GM10266 (cell line): ENCODE measurements around the gene ADIPOR1.

ENCODE experiments used
- DNase-seq: peaks from one replicate; pipeline ENCODE4 v3.0.0; 2012; ENCODE audit errors: extremely low spot score
- CTCF ChIP-seq: IDR thresholded peaks from 2 replicates; pipeline ENCODE4 v1.5.1; 2012; ENCODE audit warnings: mild to moderate bottlenecking, low read depth; ENCODE audit not compliant: control insufficient read depth, insufficient read depth; ENCODE audit errors: missing control alignments

ADIPOR1 gene

GRCh38 chr1:202982715-202983430 lies 24.8 kb upstream of the ADIPOR1 start:
- no peak for TF ChIP-seq CTCF
- no peak for DNase-seq

DNA sequence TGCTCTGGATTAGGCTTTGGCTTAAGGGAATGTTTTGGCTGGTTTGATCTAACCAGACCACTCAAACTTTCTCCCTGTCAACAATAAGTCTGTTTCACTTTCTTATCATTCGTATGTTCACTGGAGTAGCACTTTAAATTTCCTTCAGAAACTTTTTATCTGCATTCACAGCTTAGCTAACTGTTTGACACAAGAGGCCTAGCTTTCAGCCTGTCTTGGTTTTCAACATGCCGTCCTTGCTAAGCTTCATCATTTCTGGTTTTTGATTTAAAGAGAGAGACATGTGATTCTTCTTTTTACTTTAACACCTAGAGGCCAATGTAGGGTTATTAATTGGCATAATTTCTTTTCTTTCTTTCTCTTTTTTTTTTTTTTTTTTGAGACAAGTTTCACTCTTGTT lies 23.8 kb upstream of the ADIPOR1 start:
- DNase-seq, result no peak
- TF ChIP-seq CTCF, result no peak

GRCh38 chr1:202979459-202979858 lies 21.3 kb upstream of the ADIPOR1 start:
- no peak for TF ChIP-seq CTCF
- DNase-seq, result no peak

DNA sequence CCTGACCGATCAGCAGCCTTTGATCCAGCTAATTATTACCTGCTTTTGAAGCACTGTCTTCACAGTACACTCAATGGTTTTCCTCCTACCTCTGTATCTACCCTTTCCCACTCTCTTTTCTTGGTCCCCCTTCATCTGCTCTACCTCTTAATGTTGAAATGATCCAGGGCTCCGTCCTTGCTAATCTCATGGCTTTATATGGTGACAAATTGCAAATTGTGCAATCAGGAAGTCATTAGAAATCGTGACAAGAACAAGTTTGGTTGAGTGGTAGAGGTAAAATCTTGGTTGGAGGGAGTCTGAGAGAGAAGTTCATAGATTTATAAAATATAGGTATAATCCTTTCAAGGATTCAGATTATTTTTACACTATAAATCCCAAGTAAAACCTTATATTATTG lies 18.5 kb upstream of the ADIPOR1 start:
- no peak for DNase-seq
- TF ChIP-seq CTCF, result no peak

DNA sequence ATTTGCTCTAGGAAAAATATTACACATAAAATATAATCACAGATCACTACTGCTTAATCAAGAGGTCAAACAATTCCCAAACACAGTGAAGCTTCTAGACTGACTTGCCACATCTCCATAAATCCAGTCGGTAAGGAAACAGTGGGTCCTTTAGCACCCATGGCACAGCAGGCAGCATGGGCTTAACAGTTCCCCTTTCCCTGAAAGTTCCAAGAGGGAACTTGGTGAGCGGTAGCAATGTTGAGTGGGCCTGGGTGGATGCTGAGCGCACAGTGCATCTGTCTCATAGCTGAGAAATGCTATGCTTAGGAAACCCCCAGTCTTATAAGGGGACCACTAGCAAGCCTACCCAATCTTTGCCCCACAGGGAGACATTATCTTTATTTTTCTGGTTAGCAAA lies 16.7 kb upstream of the ADIPOR1 start:
- no peak for DNase-seq
- no peak for TF ChIP-seq CTCF

DNA sequence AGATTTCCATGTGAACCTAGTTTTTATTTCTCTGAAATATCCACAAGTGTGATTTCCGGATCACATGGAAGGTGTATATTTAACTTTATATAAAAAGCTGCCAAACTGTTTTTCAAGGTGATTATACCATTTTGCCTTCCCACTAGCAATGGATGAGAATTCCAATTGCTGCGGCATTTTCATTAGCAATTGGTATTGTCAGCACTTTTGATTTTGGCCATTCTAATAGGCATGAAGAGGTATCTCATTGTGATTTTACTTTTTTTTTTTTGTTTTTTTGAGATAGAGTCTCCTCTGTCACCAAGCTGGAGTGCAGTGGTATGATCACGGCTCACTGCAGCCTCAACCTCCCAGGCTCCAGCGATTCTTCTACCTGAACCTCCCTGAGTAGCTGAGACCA lies 13.9 kb upstream of the ADIPOR1 start:
- DNase-seq, result no peak
- no peak for TF ChIP-seq CTCF

GRCh38 chr1:202968895-202969295 lies 10.8 kb upstream of the ADIPOR1 start:
- peak; percentile 52 for TF ChIP-seq CTCF
- DNase-seq, result peak; percentile 74
